HepG2 (cell line): ENCODE data around the gene FRMD3. TPM values are rescaled to one million over a fixed set of nuclear protein-coding genes. Genes with fewer than 3 reads are reported as not detected.

ENCODE experiments used
- ATAC-seq: fragments of 200-7000 bp; cut with Tn5 transposase; 3 replicates; pipeline ENCODE4 v1.9.1; 2020; ENCODE audit warnings: mild to moderate bottlenecking, moderate library complexity
- BruUV-seq: library from RNA; stranded (reverse); fragments of 400-500 nt; replicated peaks from 2 replicates; lab custom pipeline; 2021; lab: Mats Ljungman, UMichigan
- CTCF ChIA-PET: fragments of 300-600 bp; formaldehyde crosslinking; extraction: SDS; loops from one replicate; lab custom pipeline; 2021; ENCODE audit warnings: low total read pairs, inconsistent platforms, low intra/inter-chr PET ratio; lab: Yijun Ruan, JAX
- POLR2A ChIA-PET: fragments of 350-600 bp; sonication (Branson Sonifier 250); formaldehyde crosslinking; loops from one replicate; lab custom pipeline; 2020; ENCODE audit warnings: antibody characterized with exemption, inconsistent platforms; lab: Yijun Ruan, JAX
- DNase-seq: peaks from one replicate; pipeline ENCODE4 v3.0.0-alpha.2; 2015; ENCODE audit warnings: low spot score
- FAIRE-seq: peaks from 3 replicates; lab custom pipeline; 2011; peaks lifted over from hg19 to GRCh38; lab: Jason Lieb, UNC
- H2AFZ ChIP-seq: one replicate; pipeline ENCODE4 v1.6.1; 2011; ENCODE audit warnings: low read length, inconsistent platforms
- H3K27ac ChIP-seq: fragments of 300-600 bp; 3 replicates; pipeline ENCODE4 v1.8.0; 2011; ENCODE audit warnings: mixed run types, mild to moderate bottlenecking, mixed read lengths, low read length, inconsistent platforms; ENCODE audit not compliant: insufficient read depth; ENCODE audit errors: extremely low read length
- H3K27me3 ChIP-seq, 2 experiments: fragments of 200-600 bp in 1 of 2; 2 replicates in 1 of 2; 3 replicates in 1 of 2; pipeline versions ENCODE4 v1.6.0 to v1.8.0; 2011; ENCODE audit warnings: low read length in 2 of 2, mild to moderate bottlenecking in 2 of 2, moderate library complexity in 2 of 2, inconsistent platforms in 1 of 2; ENCODE audit not compliant: insufficient read depth in 2 of 2, control insufficient read depth in 1 of 2
- H3K36me3 ChIP-seq, 2 experiments: fragments of 200-600 bp in 1 of 2; replicated peaks in 1 of 2; 2 replicates in 1 of 2; 3 replicates in 1 of 2; pipeline versions ENCODE4 v1.5.1 to v1.8.0; 2011; ENCODE audit warnings: low read length in 2 of 2, inconsistent platforms in 1 of 2; ENCODE audit not compliant: insufficient read depth in 2 of 2, control insufficient read depth in 1 of 2
- H3K4me1 ChIP-seq: 2 replicates; pipeline ENCODE4 v1.5.1; 2012; ENCODE audit warnings: low read length, inconsistent platforms; ENCODE audit not compliant: insufficient read depth
- H3K4me2 ChIP-seq: 2 replicates; pipeline ENCODE4 v1.6.0; 2011; ENCODE audit warnings: low read depth, low read length, inconsistent platforms
- H3K4me3 ChIP-seq, 3 experiments: fragments of 200-600 bp in 1 of 3; sonication (generic), shearing (Covaris generic) in 1 of 3; replicated peaks in 1 of 3; 2 replicates each; pipeline ENCODE4 v1.5.1; 2011 to 2016; ENCODE audit warnings: low read length in 3 of 3, inconsistent platforms in 2 of 3, low read depth in 2 of 3, mild to moderate bottlenecking in 2 of 3, control low read depth in 1 of 3, mixed read lengths in 1 of 3; ENCODE audit not compliant: insufficient read depth in 1 of 3
- H3K79me2 ChIP-seq: one replicate; pipeline ENCODE4 v1.6.1; 2011; ENCODE audit warnings: low read length, inconsistent platforms; ENCODE audit not compliant: insufficient read depth
- H3K9ac ChIP-seq: 2 replicates; pipeline ENCODE4 v1.6.0; 2011; ENCODE audit warnings: mild to moderate bottlenecking, low read depth, low read length, inconsistent platforms; ENCODE audit not compliant: insufficient read depth
- H3K9me3 ChIP-seq: 2 replicates; pipeline ENCODE4 v1.5.1; 2012; ENCODE audit warnings: mild to moderate bottlenecking, low read length
- H4K20me1 ChIP-seq: 2 replicates; pipeline ENCODE4 v1.6.0; 2011; ENCODE audit warnings: inconsistent platforms, mild to moderate bottlenecking, low read length, moderate library complexity; ENCODE audit not compliant: insufficient read depth
- KDM6A ChIP-seq: IDR thresholded peaks from 2 replicates; pipeline ENCODE4 v1.6.1; 2016; ENCODE audit warnings: low read depth
- SMC3 ChIP-seq: IDR thresholded peaks from 2 replicates; pipeline ENCODE4 v1.6.1; 2011; ENCODE audit warnings: low read length, improper control_type of control experiment
- STAG1 ChIP-seq: sonication (generic); formaldehyde crosslinking; IDR thresholded peaks from 2 replicates; pipeline ENCODE4 v1.4.0; 2020; ENCODE audit warnings: missing genetic modification reagents
- TEAD3 ChIP-seq: optimal IDR thresholded peaks from 2 replicates; pipeline ENCODE3; 2016; ENCODE audit warnings: borderline replicate concordance
- TRIM24 ChIP-seq: sonication (generic); formaldehyde crosslinking; IDR thresholded peaks from 2 replicates; pipeline ENCODE4 v1.8.0; 2022; ENCODE audit warnings: mild to moderate bottlenecking, missing genetic modification reagents
- ZKSCAN5 ChIP-seq: sonication (generic); formaldehyde crosslinking; IDR thresholded peaks from 2 replicates; pipeline ENCODE4 v1.5.1; 2020; ENCODE audit warnings: mild to moderate bottlenecking, missing genetic modification reagents
- ZNF772 ChIP-seq: sonication (generic); formaldehyde crosslinking; IDR thresholded peaks from 2 replicates; pipeline ENCODE4 v1.5.0; 2020; ENCODE audit warnings: mild to moderate bottlenecking, missing genetic modification reagents
- WGBS: methylation state at CpG from one replicate; pipeline ENCODE4 v1.1.6; 2017; ENCODE audit warnings: low lambda C conversion rate; 5-methylcytosine and 5-hydroxymethylcytosine counted together
- in situ Hi-C: cut with HindIII; loops from 2 replicates; pipeline ENCODE4 v1.10.0; 2017; ENCODE audit warnings: low pct_unique_long_range_greater_than_20kb; ENCODE audit not compliant: extremely low pct_ligation_motif_present
- intact Hi-C: fragments of 100-400 bp; cut with micrococcal nuclease; formaldehyde crosslinking; loops from one replicate; pipeline ENCODE4 v1.10.0; 2022; ENCODE audit not compliant: unreplicated experiment
- polyA plus RNA-seq, 8 experiments: library from polyadenylated mRNA; depleted of rRNA in 3 of 8; stranded (reverse) in 7 of 8; unstranded in 1 of 8; fragments of >200 nt; fragmentation: Illumina TruSeq in 4 of 8; extraction: Trizol in 4 of 8; gene quantifications; 2 replicates each; pipeline versions ENCODE4 v1.2.1 to v1.2.3, GENCODE V29; 2011 to 2016; ENCODE audit warnings: low read depth in 4 of 8, missing spikeins in 1 of 8, mixed read lengths in 1 of 8; ENCODE audit not compliant: insufficient read depth in 1 of 8
- total RNA-seq, 5 experiments: library from RNA; depleted of rRNA; stranded (reverse); fragments of >200 nt; fragmentation: Illumina TruSeq; extraction: Trizol; gene quantifications; 2 replicates each; pipeline ENCODE4 v1.2.3, GENCODE V29; 2016; ENCODE audit warnings: low read depth in 1 of 5
- TF ChIP-seq, protein P1 (sequence below): sonication (generic); formaldehyde crosslinking; IDR thresholded peaks from 2 replicates; pipeline ENCODE4 v1.5.0; 2020; ENCODE audit warnings: mild to moderate bottlenecking, missing genetic modification reagents
- TF ChIP-seq, protein P2 (sequence below), 2 experiments: sonication (generic) in 1 of 2; formaldehyde crosslinking in 1 of 2; IDR thresholded peaks; 2 replicates each; pipeline versions ENCODE4 v1.4.0 to v1.6.1; 2018 to 2020; ENCODE audit warnings: missing genetic modification reagents in 2 of 2, borderline replicate concordance in 1 of 2, low read depth in 1 of 2, mild to moderate bottlenecking in 1 of 2, missing biosample characterization in 1 of 2
- TF ChIP-seq, protein P3 (sequence below): sonication (generic); formaldehyde crosslinking; IDR thresholded peaks from 2 replicates; pipeline ENCODE4 v1.5.0; 2020; ENCODE audit warnings: mild to moderate bottlenecking, missing genetic modification reagents, moderate library complexity

The FRMD3 gene
- total and polyA plus RNA-seq, 2 of the 13 experiments (the other 11 are each of a cell fraction or from before 2014, with no cell fraction given): 3.2 to 7.7 TPM

DNA sequence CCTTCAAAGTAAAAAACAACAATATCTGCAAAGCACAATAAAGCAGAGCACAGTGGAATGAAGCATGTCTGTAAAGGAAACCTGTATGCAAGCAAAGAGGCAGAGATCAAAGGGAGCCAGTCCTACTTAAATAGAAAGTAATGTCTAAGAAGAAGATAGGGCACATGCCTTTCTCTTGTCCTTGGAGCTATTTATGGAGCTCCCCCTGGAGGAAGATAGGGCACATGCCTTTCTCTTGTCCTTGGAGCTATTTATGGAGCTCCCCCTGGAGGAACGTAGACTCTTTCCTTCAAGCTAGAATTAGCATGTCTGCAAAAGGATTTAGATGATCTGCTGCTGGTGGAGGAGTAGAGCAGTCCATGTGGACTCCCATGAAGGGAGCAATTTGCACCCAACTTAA, 307.2 kb downstream of the FRMD3 start:
- peak; percentile 21 for FAIRE-seq

More for the DNA sequence above, 307.2 kb downstream of the FRMD3 start:
- Histone ChIP-seq H3K4me3 (no peak overlapping the region), H3K9ac (no peak overlapping the region), H4K20me1 (no peaks in the 10 kb centered on the region), H2AFZ (no peak overlapping the region), H3K4me1 (no peaks in the 10 kb centered on the region), H3K27ac (no peak overlapping the region), H3K36me3 (no peaks in the 10 kb centered on the region), H3K9me3 (no peaks in the 10 kb centered on the region), H3K4me2 (no peak overlapping the region), H3K79me2 (no peaks in the 10 kb centered on the region), H3K27me3 (no peaks in the 10 kb centered on the region)
- 0% methylated on average over 1 of the region's 1 CpG for WGBS
- peak; percentile 21; the same call in 1 of the 2 replicates for TF ChIP-seq STAG1 (CRISPR knock-in tag)
- TF ChIP-seq ZKSCAN5: no peak
- peak; percentile 36 for TF ChIP-seq TEAD3 (CRISPR knock-in tag)
- TF ChIP-seq, protein P1, sequence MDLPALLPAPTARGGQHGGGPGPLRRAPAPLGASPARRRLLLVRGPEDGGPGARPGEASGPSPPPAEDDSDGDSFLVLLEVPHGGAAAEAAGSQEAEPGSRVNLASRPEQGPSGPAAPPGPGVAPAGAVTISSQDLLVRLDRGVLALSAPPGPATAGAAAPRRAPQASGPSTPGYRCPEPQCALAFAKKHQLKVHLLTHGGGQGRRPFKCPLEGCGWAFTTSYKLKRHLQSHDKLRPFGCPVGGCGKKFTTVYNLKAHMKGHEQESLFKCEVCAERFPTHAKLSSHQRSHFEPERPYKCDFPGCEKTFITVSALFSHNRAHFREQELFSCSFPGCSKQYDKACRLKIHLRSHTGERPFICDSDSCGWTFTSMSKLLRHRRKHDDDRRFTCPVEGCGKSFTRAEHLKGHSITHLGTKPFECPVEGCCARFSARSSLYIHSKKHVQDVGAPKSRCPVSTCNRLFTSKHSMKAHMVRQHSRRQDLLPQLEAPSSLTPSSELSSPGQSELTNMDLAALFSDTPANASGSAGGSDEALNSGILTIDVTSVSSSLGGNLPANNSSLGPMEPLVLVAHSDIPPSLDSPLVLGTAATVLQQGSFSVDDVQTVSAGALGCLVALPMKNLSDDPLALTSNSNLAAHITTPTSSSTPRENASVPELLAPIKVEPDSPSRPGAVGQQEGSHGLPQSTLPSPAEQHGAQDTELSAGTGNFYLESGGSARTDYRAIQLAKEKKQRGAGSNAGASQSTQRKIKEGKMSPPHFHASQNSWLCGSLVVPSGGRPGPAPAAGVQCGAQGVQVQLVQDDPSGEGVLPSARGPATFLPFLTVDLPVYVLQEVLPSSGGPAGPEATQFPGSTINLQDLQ (CRISPR knock-in tag): no peak
- no peak for TF ChIP-seq KDM6A
- TF ChIP-seq, protein P2, sequence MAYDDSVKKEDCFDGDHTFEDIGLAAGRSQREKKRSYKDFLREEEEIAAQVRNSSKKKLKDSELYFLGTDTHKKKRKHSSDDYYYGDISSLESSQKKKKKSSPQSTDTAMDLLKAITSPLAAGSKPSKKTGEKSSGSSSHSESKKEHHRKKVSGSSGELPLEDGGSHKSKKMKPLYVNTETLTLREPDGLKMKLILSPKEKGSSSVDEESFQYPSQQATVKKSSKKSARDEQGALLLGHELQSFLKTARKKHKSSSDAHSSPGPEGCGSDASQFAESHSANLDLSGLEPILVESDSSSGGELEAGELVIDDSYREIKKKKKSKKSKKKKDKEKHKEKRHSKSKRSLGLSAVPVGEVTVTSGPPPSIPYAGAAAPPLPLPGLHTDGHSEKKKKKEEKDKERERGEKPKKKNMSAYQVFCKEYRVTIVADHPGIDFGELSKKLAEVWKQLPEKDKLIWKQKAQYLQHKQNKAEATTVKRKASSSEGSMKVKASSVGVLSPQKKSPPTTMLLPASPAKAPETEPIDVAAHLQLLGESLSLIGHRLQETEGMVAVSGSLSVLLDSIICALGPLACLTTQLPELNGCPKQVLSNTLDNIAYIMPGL (CRISPR knock-in tag; IDR thresholded peaks at IDR 0.05; ENCODE audit: borderline replicate concordance in 1 of 2, low read depth in 1 of 2): peak in 1 of 2 experiments; percentile 43; a peak in 1 of 4 replicates
- TF ChIP-seq, protein P3, sequence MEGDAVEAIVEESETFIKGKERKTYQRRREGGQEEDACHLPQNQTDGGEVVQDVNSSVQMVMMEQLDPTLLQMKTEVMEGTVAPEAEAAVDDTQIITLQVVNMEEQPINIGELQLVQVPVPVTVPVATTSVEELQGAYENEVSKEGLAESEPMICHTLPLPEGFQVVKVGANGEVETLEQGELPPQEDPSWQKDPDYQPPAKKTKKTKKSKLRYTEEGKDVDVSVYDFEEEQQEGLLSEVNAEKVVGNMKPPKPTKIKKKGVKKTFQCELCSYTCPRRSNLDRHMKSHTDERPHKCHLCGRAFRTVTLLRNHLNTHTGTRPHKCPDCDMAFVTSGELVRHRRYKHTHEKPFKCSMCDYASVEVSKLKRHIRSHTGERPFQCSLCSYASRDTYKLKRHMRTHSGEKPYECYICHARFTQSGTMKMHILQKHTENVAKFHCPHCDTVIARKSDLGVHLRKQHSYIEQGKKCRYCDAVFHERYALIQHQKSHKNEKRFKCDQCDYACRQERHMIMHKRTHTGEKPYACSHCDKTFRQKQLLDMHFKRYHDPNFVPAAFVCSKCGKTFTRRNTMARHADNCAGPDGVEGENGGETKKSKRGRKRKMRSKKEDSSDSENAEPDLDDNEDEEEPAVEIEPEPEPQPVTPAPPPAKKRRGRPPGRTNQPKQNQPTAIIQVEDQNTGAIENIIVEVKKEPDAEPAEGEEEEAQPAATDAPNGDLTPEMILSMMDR: peak; percentile 54
- TF ChIP-seq ZNF772 (CRISPR knock-in tag): no peak
- no peak for TF ChIP-seq TRIM24
- TF ChIP-seq SMC3: peak; percentile 9; the same call in 1 of the 2 replicates
- no TSS peak for BruUV-seq
- in situ Hi-C loops: no loop called here
- POLR2A ChIA-PET: interaction anchor here (0.7 to 1.0 kb wide), 2 partner anchors 10 to 11 kb away, joined by 3 to 5 read pairs; no protein-coding TSS in a partner anchor
- peak; percentile 79 for ATAC-seq
- DNase-seq: peak; percentile 53
- CTCF ChIA-PET: interaction anchor here (0.7 to 2.2 kb wide), 2 partner anchors 12 to 32 kb away, joined by 3 to 12 read pairs; no protein-coding TSS in a partner anchor
- intact Hi-C loops: no loop called here
